GM10248 (cell line): Measurements from ENCODE around the gene ADCY7.
A peak's percentile ranks its signal among the peaks of the same experiment; 100 is the strongest.

ENCODE experiments used
- CTCF ChIA-PET: fragments of 300-600 bp; sonication (Branson Sonifier 250); formaldehyde crosslinking; extraction: SDS; loops from one replicate; lab custom pipeline; 2021; ENCODE audit warnings: antibody characterized with exemption; lab: Yijun Ruan, JAX
- POLR2A ChIA-PET: fragments of 350-650 bp; sonication (Branson Sonifier 250); formaldehyde crosslinking; extraction: SDS; loops from one replicate; lab custom pipeline; 2020; ENCODE audit warnings: antibody characterized with exemption; lab: Yijun Ruan, JAX
- DNase-seq: peaks from one replicate; pipeline ENCODE4 v3.0.0; 2012; ENCODE audit errors: extremely low spot score
- TF ChIP-seq, protein P1 (sequence below): IDR thresholded peaks from 2 replicates; pipeline ENCODE4 v1.5.1; 2012; ENCODE audit warnings: mild to moderate bottlenecking, low read depth; ENCODE audit errors: extremely low read depth, missing control alignments, control extremely low read depth

The ADCY7 gene

DNA sequence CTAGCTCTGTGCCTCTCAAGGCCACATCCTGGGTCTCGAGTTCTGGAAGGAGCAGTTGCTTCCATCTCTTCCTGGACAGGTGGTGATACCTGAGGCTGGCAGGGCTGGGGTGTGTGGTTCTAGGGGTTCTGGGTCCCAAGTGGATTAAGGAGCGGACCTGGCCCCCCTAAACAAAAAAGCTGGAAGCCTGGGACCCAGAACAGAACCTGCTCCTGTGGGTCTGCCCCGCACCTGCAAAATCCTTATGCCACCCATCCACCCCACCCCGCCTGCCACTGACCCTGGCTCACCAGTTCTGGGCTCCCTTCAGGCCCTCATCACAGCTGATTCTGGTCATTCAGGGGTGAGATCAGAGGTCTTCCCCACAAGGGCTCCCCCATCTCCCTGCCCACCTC lies 44.8 kb downstream of the ADCY7 start:
- POLR2A ChIA-PET = no interaction called here
- TF ChIP-seq, protein P1, sequence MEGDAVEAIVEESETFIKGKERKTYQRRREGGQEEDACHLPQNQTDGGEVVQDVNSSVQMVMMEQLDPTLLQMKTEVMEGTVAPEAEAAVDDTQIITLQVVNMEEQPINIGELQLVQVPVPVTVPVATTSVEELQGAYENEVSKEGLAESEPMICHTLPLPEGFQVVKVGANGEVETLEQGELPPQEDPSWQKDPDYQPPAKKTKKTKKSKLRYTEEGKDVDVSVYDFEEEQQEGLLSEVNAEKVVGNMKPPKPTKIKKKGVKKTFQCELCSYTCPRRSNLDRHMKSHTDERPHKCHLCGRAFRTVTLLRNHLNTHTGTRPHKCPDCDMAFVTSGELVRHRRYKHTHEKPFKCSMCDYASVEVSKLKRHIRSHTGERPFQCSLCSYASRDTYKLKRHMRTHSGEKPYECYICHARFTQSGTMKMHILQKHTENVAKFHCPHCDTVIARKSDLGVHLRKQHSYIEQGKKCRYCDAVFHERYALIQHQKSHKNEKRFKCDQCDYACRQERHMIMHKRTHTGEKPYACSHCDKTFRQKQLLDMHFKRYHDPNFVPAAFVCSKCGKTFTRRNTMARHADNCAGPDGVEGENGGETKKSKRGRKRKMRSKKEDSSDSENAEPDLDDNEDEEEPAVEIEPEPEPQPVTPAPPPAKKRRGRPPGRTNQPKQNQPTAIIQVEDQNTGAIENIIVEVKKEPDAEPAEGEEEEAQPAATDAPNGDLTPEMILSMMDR = no peak

GRCh38 chr16:50311891-50312501 lies 45.6 kb downstream of the ADCY7 start:
- CTCF ChIA-PET = interaction anchor here (1.6 kb wide), 1 partner anchor 15 kb away, joined by 4 read pairs; no protein-coding TSS in a partner anchor
- POLR2A ChIA-PET = no interaction called here
- TF ChIP-seq, protein P1 = no peak
- DNase-seq = no peak

More for the DNA sequence above, 44.8 kb downstream of the ADCY7 start:
- CTCF ChIA-PET = interaction anchor here (1.6 to 1.9 kb wide), 2 partner anchors 15 to 61 kb away, joined by 4 to 5 read pairs; no protein-coding TSS in a partner anchor
- DNase-seq = no peak

GRCh38 chr16:50313596-50314478 lies 47.5 kb downstream of the ADCY7 start:
- ChIA-PET CTCF (interaction anchor here (0.8 to 4.8 kb wide), 7 partner anchors 9 to 493 kb away, joined by 3 to 30 read pairs (median 4); no protein-coding TSS in a partner anchor), POLR2A (no interaction called here)
- TF ChIP-seq, protein P1 = no peak
- peak; percentile 18 for DNase-seq

GRCh38 chr16:50314665-50315064 lies 48.3 kb downstream of the ADCY7 start:
- CTCF ChIA-PET = interaction anchor here (0.6 to 4.8 kb wide), 6 partner anchors 12 to 492 kb away, joined by 3 to 30 read pairs (median 4); no protein-coding TSS in a partner anchor
- DNase-seq = no peak
- POLR2A ChIA-PET = no interaction called here
- TF ChIP-seq, protein P1 = no peak

- TF ChIP-seq, protein P1 = no peak
- DNase-seq = no peak
- ChIA-PET CTCF (interaction anchor here (1.4 to 4.8 kb wide), 4 partner anchors 11 to 350 kb away, joined by 3 to 30 read pairs (median 4); no protein-coding TSS in a partner anchor), POLR2A (no interaction called here)
Observed at GRCh38 chr16:50315346-50315997, 49.1 kb downstream of the ADCY7 start.

GRCh38 chr16:50316102-50316847 lies 49.9 kb downstream of the ADCY7 start:
- ChIA-PET CTCF (interaction anchor here (1.4 to 4.8 kb wide), 4 partner anchors 10 to 349 kb away, joined by 3 to 30 read pairs (median 4); no protein-coding TSS in a partner anchor), POLR2A (interaction anchor here (1.1 kb wide), 1 partner anchor 11 kb away, joined by 3 read pairs; no protein-coding TSS in a partner anchor)
- TF ChIP-seq, protein P1 = no peak
- DNase-seq = no peak
